ENCODE results near the gene LTBR.

- TF ChIP-seq POLR2AphosphoS5 (IDR thresholded peaks at IDR 0.05; ENCODE audit: low read depth, low read length), result no peak
- TF ChIP-seq, protein P1, sequence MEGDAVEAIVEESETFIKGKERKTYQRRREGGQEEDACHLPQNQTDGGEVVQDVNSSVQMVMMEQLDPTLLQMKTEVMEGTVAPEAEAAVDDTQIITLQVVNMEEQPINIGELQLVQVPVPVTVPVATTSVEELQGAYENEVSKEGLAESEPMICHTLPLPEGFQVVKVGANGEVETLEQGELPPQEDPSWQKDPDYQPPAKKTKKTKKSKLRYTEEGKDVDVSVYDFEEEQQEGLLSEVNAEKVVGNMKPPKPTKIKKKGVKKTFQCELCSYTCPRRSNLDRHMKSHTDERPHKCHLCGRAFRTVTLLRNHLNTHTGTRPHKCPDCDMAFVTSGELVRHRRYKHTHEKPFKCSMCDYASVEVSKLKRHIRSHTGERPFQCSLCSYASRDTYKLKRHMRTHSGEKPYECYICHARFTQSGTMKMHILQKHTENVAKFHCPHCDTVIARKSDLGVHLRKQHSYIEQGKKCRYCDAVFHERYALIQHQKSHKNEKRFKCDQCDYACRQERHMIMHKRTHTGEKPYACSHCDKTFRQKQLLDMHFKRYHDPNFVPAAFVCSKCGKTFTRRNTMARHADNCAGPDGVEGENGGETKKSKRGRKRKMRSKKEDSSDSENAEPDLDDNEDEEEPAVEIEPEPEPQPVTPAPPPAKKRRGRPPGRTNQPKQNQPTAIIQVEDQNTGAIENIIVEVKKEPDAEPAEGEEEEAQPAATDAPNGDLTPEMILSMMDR (IDR thresholded peaks at IDR 0.05), result no peak
- TF ChIP-seq REST (IDR thresholded peaks at IDR 0.05; ENCODE audit: insufficient read depth in 1 of 2, low read depth in 2 of 2, low read length in 1 of 2), result no peak
- TF ChIP-seq SIN3A (IDR thresholded peaks at IDR 0.05; ENCODE audit: borderline replicate concordance, insufficient read depth, low read depth, low read length), result no peak
Observed at GRCh38 chr12:6384499-6385436, 806 bp downstream of the LTBR start.
